Esophagus muscularis mucosa (tissue), 4 donors: ENCODE results near the gene AKAP6. TPM values are rescaled to one million over a fixed set of nuclear protein-coding genes. Genes with fewer than 3 reads are reported as not detected.
"Not testable (repeated sequence)": the region's sequence is repeated elsewhere in the genome, so short reads cannot be mapped to it uniquely, and the experiment has no call there.

Experiments used
- DNase-seq: peaks from one replicate; pipeline ENCODE4 v3.0.0-alpha.2; 2017; ENCODE audit errors: extremely low spot score
- H3K27ac ChIP-seq, 4 donors: fragments of 200-600 bp; sonication (generic); replicated peaks in 1 of 4; 1 replicate in 3 of 4; 2 replicates in 1 of 4; pipeline ENCODE4 v1.5.1; 2016 to 2019; ENCODE audit warnings: mild to moderate bottlenecking in 1 of 4
- H3K27me3 ChIP-seq, 4 donors: fragments of 200-600 bp; sonication (generic); one replicate each; pipeline versions ENCODE4 v1.5.1 to v1.6.0; 2016 to 2019
- H3K36me3 ChIP-seq, 4 donors: fragments of 200-600 bp; sonication (generic); one replicate each; pipeline ENCODE4 v1.5.1; 2016 to 2019
- H3K4me1 ChIP-seq, 4 donors: fragments of 200-600 bp; sonication (generic); one replicate each; pipeline ENCODE4 v1.5.1; 2016 to 2019
- H3K4me3 ChIP-seq, 4 donors: fragments of 200-600 bp; sonication (generic); 1 replicate in 2 of 4; 2 replicates in 2 of 4; pipeline ENCODE4 v1.5.1; 2016 to 2019; ENCODE audit warnings: mild to moderate bottlenecking in 4 of 4, moderate library complexity in 1 of 4
- H3K9me3 ChIP-seq, 4 donors: fragments of 200-600 bp; sonication (generic); 1 replicate in 3 of 4; 2 replicates in 1 of 4; pipeline ENCODE4 v1.5.1; 2016 to 2019
- CTCF ChIP-seq, 3 experiments: fragments of 200-600 bp in 2 of 3; fragments of 450-650 bp in 1 of 3; sonication (generic) in 2 of 3; IDR thresholded peaks; one replicate each; pipeline ENCODE4 v1.5.1; 2017 to 2019; ENCODE audit warnings: antibody characterized with exemption in 3 of 3, mild to moderate bottlenecking in 2 of 3, moderate library complexity in 1 of 3
- EP300 ChIP-seq: sonication (generic); formaldehyde crosslinking; IDR thresholded peaks from one replicate; pipeline ENCODE4 v1.6.1; 2017; ENCODE audit warnings: antibody characterized with exemption
- POLR2A ChIP-seq: fragments of 450-650 bp; IDR thresholded peaks from one replicate; pipeline ENCODE4 v1.6.1; 2017; ENCODE audit warnings: antibody characterized with exemption, moderate library complexity, mild to moderate bottlenecking, low read depth
- POLR2AphosphoS5 ChIP-seq, 2 donors: sonication (generic); formaldehyde crosslinking; IDR thresholded peaks; one replicate each; pipeline ENCODE4 v1.6.1; 2017; ENCODE audit warnings: antibody characterized with exemption in 2 of 2
- WGBS: methylation state at CpG from one replicate; pipeline ENCODE4 v1.1.5; 2018; 5-methylcytosine and 5-hydroxymethylcytosine counted together
- intact Hi-C: fragments of 100-400 bp; cut with DNase I; formaldehyde crosslinking; loops from one replicate; pipeline ENCODE4 v1.15.1; 2023
- total RNA-seq, 4 donors: library from RNA; depleted of rRNA; stranded (reverse); fragments of >200 nt; gene quantifications; one replicate each; pipeline versions ENCODE4 v1.1.0 to v1.2.1, GENCODE V29; 2016

The AKAP6 gene
- total RNA-seq, 4 donors from 2014 or later, result 21.3 to 38.6 (median 31.5) TPM

GRCh38 chr14:32785585-32785984 is 456.5 kb downstream of the AKAP6 start:
- no peak overlapping the region for H3K27ac ChIP-seq
- no peaks in the 10 kb centered on the region for H3K9me3 ChIP-seq
- no peaks in the 10 kb centered on the region for H3K4me1 ChIP-seq
- intact Hi-C loops, result no loop called here
- H3K27me3 ChIP-seq, result no peaks in the 10 kb centered on the region
- peaks cover 0 to 8% (median 3%) of the 10 kb centered on the region in 4 donors for H3K36me3 ChIP-seq
- TF ChIP-seq POLR2A (no peak), CTCF (IDR thresholded peaks at IDR 0.05) (no peak), POLR2AphosphoS5 (IDR thresholded peaks at IDR 0.05) (no peak), EP300 (no peak)
- DNase-seq, result no peak
- WGBS, result 69% methylated on average over 4 of the region's 4 CpGs
- H3K4me3 ChIP-seq, result no peak overlapping the region

GRCh38 chr14:32786886-32787285 is 457.8 kb downstream of the AKAP6 start:
- Histone ChIP-seq H3K27me3 (no peaks in the 10 kb centered on the region), H3K27ac (no peak overlapping the region), H3K4me1 (no peaks in the 10 kb centered on the region), H3K36me3 (peaks cover 0 to 8% (median 3%) of the 10 kb centered on the region in 4 donors), H3K4me3 (no peak overlapping the region), H3K9me3 (peaks cover 0 to 3% (median 0%) of the 10 kb centered on the region in 4 donors)
- no peak for TF ChIP-seq CTCF (IDR thresholded peaks at IDR 0.05)
- no peak for TF ChIP-seq POLR2AphosphoS5 (IDR thresholded peaks at IDR 0.05)
- no peak for TF ChIP-seq EP300
- intact Hi-C loops, result no loop called here
- DNase-seq, result no peak
- WGBS, result 87% methylated on average over 3 of the region's 3 CpGs

- DNase-seq, H3K27me3 ChIP-seq, intact Hi-C loops, H3K27ac ChIP-seq, H3K4me1 ChIP-seq, H3K4me3 ChIP-seq, H3K9me3 ChIP-seq: not testable (repeated sequence)
- H3K36me3 ChIP-seq, result peaks cover 0 to 14% (median 4%) of the 10 kb centered on the region in 4 donors
Observed at GRCh38 chr14:32793033-32793432, 463.9 kb downstream of the AKAP6 start.

- H3K27me3 ChIP-seq, result no peaks in the 10 kb centered on the region
- H3K4me1 ChIP-seq, result no peaks in the 10 kb centered on the region
- no peak for DNase-seq
- intact Hi-C loops, result no loop called here
- no peak overlapping the region for H3K4me3 ChIP-seq
- H3K36me3 ChIP-seq, result peaks cover 0 to 5% (median 0%) of the 10 kb centered on the region in 4 donors
- WGBS, result 97% methylated on average over 1 of the region's 1 CpG
- H3K9me3 ChIP-seq, result peaks cover 0 to 31% (median 15%) of the 10 kb centered on the region in 4 donors
- TF ChIP-seq POLR2AphosphoS5 (IDR thresholded peaks at IDR 0.05), result no peak
- no peak for TF ChIP-seq POLR2A
- no peak for TF ChIP-seq EP300
- no peak for TF ChIP-seq CTCF (IDR thresholded peaks at IDR 0.05)
- no peak overlapping the region for H3K27ac ChIP-seq
Observed at GRCh38 chr14:32800320-32800719, 471.2 kb downstream of the AKAP6 start.

GRCh38 chr14:32802295-32802694 is 473.2 kb downstream of the AKAP6 start:
- DNase-seq, result no peak
- intact Hi-C loops, result no loop called here
- Histone ChIP-seq H3K36me3 (peaks cover 0 to 5% (median 0%) of the 10 kb centered on the region in 4 donors), H3K4me3 (no peak overlapping the region), H3K4me1 (no peaks in the 10 kb centered on the region), H3K9me3 (peaks cover 0 to 31% (median 15%) of the 10 kb centered on the region in 4 donors), H3K27ac (no peak overlapping the region), H3K27me3 (no peaks in the 10 kb centered on the region)
- TF ChIP-seq EP300 (no peak), POLR2A (no peak), CTCF (IDR thresholded peaks at IDR 0.05) (no peak), POLR2AphosphoS5 (IDR thresholded peaks at IDR 0.05) (no peak)
- 90% methylated on average over 1 of the region's 1 CpG for WGBS
